NCI-H187 treated with DMSO at 0.1 percent for 48 hours (cell line): ENCODE measurements around the gene C16orf78.

Experiments
- DNase-seq: peaks from one replicate; lab custom pipeline; 2025; lab: John Stamatoyannopoulos, UW

The C16orf78 gene, protein sequence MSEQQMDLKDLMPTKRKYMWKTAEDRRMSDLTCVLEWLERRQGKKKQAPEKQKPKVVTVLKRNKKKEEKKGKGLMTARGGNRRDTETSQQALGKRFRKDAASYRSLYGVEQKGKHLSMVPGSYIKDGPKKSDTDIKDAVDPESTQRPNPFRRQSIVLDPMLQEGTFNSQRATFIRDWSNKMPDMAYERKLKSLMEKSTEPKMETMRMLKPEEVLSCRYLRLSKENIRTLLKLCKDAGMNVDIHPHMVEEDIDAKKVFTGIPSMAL

GRCh38 chr16:49373504-49373903 lies at the start of gene C16orf78:
Gene C16orf78 (plus strand): TSS chr16:49373804. CDS start chr16:49373940, 136 bp downstream.
- DNase-seq, result no peak

DNA sequence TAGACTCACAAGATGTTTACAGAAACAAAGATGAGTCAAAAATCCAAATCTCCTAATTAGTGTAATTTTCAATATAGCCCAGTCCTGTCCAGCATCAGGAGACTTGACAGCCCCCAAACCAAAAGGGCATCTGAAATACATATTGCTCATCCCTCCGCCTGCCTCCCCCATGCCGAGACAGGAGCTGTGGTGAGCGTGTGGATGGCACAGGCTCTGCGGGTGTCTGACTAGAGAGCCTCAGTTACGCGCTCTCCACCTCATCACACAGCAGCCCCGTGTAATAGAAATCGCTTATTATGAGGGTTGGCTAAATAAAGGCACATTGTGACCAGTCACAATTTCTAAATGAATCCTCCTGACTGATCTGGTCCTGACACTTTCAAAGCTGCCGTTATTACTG lies 48.9 kb upstream of the C16orf78 start:
- DNase-seq, result no peak

DNA sequence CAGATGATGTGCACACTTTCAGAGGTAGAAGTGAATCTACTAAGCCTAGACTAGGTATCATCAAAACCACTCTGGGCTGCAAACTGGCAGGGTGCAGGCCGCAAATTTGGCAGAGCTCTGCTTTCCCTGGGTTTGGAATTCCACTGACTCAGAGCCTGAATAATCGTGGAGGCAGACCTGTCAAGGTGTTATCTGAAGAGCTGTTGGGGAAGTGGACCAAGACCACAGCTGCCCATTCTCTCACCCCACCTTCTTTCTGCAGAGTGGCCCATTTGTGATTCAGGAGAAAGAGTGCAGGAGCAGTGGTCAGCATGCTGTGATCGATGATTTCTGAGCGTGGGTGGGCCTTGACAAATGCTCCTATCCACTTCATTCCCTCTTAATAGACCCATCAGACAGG lies 46.1 kb upstream of the C16orf78 start:
- DNase-seq, result no peak

DNA sequence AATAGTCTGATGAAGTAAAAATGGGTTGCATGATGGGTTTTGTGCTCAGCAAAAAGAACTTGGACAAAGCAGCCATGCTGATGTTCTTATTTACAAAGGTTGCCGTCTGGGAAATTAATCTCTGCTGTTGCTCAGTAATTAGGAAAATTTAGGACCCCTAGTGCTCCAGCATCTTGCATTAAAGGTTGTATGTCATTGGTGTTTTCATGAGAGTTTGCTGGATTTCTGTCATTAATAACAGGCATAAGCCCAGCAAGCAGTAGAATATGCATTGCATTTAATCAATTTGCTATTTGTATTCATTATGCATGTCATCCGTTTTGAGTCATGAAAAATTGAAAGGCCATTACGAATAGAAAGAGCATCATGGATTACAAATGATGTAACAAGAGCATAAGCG lies 45.3 kb upstream of the C16orf78 start:
- no peak for DNase-seq

GRCh38 chr16:49330562-49331201 lies 42.9 kb upstream of the C16orf78 start:
- DNase-seq, result no peak

DNA sequence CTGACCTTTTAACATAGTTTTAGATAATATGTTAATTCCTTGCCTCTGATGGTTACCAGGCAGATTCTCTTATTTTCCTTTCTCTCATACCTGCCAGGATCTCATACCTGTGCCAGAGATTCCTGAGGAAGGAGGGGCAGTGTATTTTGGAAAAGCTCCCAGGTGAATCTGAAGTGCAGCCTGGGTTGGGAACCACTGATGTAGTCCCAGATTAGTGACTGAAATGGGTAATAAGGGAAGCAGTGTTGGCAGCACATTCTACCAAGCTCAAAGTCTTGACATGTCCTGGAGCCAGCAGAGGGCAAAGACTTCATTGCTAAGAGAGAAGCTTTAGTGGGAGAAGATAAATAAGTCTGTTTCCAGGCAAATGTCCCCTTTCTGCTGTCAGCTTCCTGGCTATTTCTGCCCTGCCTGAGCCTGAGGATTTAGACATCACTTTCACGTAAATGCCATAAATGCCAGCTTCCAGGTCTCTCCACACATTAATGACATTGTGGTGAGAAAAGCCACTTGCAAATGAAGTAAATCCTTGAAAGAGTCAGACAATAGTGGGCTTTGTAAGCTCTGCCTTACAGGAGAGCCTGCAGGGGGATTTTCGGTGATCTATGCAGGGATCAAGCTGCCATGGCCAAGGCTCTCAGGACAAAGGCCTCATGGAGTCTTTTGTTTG lies 40.9 kb upstream of the C16orf78 start:
- no peak for DNase-seq

- DNase-seq, result no peak
Measured at GRCh38 chr16:49333259-49333597, 40.4 kb upstream of the C16orf78 start.

- DNase-seq, result no peak
Measured at GRCh38 chr16:49335828-49336227, 37.8 kb upstream of the C16orf78 start.

DNA sequence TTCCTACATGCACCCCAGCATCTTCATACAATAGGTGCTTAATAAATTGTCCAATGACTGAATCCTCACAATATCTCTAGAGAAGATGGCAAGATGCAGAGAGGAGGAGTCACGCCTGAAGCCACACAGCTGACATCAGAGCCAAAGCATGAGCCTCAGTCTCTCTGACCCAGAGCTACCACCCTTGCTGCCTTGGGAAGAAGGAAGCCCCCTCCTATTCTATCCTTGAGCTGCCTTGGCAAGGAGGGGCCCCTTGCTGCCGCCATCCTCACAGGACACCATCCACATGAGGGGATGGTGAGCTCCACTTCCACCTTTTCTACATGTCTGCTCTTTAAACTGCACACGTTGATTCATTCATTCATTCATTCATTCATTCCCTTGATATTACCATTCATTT lies 37.0 kb upstream of the C16orf78 start:
- DNase-seq, result no peak

GRCh38 chr16:49337814-49338350 lies 35.7 kb upstream of the C16orf78 start:
- DNase-seq, result peak; percentile 12

- DNase-seq, result no peak
Measured at GRCh38 chr16:49338611-49339265, 34.9 kb upstream of the C16orf78 start.

GRCh38 chr16:49340466-49340865 lies 33.1 kb upstream of the C16orf78 start:
- no peak for DNase-seq

DNA sequence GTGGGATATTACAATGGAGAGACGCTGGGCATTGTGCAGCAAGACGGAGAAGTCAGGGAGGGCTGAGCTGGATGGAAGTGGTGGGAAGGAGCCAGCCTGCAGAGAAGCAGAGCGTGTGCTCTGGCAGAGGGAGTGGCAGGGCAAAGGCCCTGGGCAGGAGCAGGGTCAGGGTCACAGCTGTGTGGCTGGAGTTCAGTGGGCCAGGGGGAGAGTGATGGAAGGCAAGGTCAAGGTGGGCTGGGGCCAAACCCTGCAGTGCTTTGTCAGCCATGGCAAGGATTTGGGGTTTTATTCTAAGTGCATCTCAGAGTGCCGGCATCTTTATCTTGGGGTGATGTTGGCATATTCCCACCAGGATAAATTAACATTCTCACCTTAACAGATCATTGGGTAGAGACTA lies 31.9 kb upstream of the C16orf78 start:
- no peak for DNase-seq

DNA sequence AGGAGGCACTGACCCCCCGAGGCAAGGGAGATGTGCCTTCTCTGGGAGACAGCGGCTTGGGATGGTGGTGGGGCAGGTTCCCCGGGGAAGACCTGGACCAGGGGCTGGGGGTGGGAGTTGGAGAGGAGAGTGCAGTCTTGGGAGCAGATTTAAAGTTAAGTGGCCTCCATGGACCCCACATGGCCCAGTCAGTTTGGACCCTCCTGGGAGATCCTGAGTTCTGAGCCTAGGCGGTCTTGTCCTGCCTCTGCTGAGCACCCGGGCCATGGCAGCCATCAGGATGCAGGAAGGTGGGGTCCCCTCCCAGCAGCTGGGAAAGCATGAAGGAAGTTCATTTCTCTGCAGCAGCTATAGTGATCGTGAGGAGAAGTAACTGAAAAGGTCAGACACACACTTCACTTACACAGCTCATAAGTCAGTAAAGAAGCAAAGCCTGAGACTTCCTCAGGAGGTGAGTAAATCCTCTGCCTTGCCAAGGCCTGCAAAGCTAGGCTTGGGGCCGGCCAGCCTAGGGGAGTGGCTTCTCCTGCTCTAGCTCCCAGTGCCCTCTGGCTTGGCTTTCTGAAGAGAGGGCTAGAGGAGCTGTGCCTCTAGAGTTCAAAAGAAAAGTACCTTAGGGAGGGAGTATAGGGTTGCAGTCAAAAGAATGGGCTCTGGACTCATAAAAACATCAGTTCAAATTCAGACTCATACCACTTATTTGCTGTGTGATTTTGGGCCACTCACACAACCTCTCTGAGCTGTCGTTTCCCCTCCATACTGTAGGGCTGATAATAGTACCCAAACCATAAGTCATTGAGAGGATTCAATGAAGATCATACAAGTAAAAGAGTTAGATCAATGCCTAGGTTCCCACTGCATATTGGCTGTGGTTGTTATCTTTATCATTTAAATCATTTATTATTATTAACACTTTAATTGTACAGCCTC lies 31.0 kb upstream of the C16orf78 start:
- no peak for DNase-seq

- no peak for DNase-seq
Measured at GRCh38 chr16:49343291-49343690, 30.3 kb upstream of the C16orf78 start.

GRCh38 chr16:49344401-49344800 lies 29.2 kb upstream of the C16orf78 start:
- no peak for DNase-seq

GRCh38 chr16:49345829-49346228 lies 27.8 kb upstream of the C16orf78 start:
- DNase-seq, result no peak

GRCh38 chr16:49346459-49346858 lies 27.1 kb upstream of the C16orf78 start:
- DNase-seq, result no peak

GRCh38 chr16:49347476-49347875 lies 26.1 kb upstream of the C16orf78 start:
- no peak for DNase-seq

DNA sequence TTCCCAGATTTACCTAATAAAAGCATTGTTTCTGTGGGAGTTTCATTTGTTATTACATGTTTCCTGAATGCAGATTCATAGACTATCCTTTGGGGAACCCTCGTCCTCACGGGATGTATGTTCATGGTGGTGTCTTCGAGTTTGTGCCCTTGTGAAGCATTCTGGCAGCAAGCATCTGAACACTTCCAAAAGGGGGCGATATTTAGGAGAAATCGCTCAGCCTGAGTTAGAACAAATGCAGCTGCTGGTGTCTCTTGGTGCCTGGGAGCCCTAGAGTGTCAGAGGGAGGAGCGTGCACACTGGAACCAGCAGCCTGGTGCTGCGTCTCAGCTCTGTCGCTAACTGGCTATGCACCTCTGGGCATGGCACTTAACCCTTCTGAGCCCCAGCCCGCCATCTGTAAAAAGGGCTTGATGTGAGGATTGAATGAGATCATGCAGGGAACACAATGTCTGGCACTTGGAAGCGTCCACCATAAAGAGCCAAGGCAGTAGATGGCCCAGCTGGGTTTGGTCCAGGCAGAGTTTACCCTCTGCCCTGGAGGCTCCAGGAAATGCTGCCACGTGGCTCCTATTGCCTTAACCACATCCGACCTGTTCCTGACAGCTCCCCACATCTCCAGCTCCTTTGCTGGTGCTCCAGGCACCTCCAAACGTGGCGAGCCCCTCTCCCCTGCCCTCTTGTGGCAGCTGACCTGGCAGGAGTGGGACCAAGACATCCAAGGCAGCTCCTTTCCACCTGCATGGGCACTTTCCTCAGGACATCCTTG lies 25.0 kb upstream of the C16orf78 start:
- DNase-seq, result no peak
